Measurements from ENCODE around the gene NAV3.

DNA sequence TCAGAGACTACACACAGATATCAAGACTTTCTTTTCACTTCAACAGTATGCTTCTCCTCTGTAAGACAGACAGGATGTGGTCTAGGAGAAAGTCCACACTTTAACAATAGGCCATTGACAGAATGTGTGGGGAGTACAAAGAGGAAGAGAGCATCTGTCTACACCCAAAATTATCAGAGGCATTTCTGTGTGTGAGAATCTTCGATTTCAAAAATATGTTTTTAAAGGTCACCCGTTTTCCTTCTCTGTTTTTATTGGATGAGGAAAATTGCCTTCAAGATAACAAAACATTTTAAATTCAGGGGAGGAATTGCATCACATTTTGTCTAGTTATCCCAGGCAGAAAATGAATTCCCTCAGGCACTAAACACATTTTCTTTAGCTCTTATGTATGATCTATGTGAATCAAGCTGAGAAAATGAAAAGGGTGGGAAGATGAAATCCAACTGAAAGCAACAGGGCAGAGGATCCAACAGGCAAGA lies 16.4 kb downstream of the NAV3 start:
- TF ChIP-seq, protein P1, sequence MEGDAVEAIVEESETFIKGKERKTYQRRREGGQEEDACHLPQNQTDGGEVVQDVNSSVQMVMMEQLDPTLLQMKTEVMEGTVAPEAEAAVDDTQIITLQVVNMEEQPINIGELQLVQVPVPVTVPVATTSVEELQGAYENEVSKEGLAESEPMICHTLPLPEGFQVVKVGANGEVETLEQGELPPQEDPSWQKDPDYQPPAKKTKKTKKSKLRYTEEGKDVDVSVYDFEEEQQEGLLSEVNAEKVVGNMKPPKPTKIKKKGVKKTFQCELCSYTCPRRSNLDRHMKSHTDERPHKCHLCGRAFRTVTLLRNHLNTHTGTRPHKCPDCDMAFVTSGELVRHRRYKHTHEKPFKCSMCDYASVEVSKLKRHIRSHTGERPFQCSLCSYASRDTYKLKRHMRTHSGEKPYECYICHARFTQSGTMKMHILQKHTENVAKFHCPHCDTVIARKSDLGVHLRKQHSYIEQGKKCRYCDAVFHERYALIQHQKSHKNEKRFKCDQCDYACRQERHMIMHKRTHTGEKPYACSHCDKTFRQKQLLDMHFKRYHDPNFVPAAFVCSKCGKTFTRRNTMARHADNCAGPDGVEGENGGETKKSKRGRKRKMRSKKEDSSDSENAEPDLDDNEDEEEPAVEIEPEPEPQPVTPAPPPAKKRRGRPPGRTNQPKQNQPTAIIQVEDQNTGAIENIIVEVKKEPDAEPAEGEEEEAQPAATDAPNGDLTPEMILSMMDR (IDR thresholded peaks at IDR 0.05), result no peak
- TF ChIP-seq EP300 (IDR thresholded peaks at IDR 0.05), result no peak
- TF ChIP-seq POLR2A (IDR thresholded peaks at IDR 0.05), result no peak
- no peak for TF ChIP-seq POLR2AphosphoS5 (IDR thresholded peaks at IDR 0.05)

All from sigmoid colon (tissue), 4 donors.